NCI-H1092 (cell line): ENCODE measurements around the gene PTPN12.
A peak's percentile ranks its signal among the peaks of the same experiment; 100 is the strongest.
"Not testable (repeated sequence)": the region's sequence is repeated elsewhere in the genome, so short reads cannot be mapped to it uniquely, and the experiment has no call there.

Source experiments
- DNase-seq: peaks from one replicate; lab custom pipeline; 2025; lab: John Stamatoyannopoulos, UW

PTPN12 gene

DNA sequence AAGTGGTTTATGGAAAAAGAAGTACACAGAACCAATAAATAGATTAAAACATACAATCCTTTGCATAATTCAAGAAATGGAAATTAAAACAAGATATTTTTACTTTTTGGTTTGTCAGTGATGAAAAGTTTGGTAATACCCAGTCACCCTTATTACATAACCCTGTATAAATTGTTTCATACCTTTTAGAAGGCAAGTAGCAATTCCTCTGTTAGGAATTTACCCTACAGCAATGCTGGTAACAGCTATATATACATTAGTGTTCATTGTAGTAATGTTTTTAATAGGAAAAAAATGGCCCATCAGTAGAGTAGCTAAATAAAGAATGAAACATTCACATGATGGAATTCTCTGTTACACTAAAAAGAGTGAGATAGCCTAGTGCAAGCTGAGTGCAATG lies 42.7 kb downstream of the PTPN12 start:
- no peak for DNase-seq

DNA sequence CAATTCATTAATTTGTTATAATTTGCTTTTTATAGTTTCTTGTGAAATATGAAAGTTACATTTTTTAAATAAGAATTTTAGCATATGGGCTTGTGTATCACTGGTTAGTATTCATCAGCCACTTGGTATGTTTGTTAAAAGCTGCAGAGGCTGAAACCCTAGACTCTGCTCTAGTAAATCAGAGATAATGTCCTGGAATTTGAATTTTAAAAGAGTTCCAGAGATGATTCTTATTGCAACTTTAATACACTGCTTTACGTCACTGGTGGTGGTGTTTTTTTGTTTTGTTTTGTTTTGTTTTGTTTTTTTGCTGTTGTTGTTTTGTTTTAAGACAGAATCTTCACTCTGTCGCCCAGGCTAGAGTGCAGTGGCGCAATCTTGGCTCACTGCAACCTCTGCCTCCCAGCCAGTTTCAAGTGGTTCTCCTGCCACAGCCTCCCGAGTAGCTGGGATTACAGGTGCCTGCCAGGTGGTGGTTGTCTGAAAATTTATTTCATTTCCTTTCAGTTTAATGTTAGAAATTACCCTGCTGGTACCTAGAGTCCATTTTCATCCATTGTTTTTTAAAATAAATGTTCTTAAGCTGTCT lies 43.8 kb downstream of the PTPN12 start:
- no peak for DNase-seq

DNA sequence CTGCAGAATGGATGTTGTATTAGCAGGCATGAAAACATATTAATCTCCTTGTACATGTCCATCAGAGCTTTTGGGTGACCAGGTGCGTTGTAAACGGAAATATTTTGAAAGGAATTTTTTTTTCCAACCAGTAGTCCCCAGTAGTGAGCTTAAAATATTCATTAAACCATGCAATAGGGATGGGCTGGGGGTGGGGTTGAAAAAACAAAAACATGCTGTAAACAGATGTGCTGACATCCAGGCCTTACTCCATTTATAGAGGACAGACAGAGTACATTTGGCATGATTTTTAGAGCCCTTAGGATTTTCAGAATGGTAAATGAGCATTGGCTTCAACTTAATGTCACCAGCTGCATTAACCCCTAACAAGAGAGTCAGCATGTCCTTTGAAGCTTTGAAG lies 50.2 kb downstream of the PTPN12 start:
- DNase-seq = no peak

DNA sequence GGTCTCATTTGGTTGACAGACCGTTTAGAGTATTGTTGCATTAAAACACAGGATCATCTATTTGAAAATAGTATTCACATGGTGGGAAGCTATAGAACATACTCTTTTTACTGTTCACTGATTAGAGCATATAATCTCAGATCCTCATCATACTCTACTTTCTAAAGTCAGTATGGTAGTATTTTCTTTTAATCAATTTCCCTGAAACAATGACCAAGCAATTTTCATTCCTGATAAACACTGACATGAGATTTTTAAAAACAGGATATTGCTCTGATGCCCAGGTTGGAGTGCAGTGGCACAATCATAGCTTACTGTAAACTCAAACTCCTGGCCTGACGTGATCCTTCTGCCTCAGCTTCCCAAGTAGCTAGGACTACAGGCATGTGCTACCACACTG lies 63.9 kb downstream of the PTPN12 start:
- DNase-seq = no peak

DNA sequence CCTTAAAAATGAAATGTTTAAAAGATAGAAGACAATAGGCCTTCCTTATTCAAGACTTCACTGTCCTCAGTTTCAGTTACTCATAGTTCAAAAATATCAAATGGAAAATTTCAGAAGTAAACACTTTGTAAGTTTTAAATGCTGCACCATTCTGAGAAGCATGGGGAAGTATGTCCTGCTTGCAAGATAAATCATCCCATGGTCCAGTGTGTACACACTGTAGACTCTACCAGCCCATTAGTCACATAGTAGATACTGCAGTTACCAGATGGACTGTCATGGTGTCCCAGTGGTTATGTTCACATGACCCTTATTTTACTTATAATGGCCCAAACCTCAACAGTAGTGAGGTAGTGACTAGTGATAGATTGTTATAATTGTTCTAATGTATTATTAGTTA lies 69.5 kb downstream of the PTPN12 start:
- no peak for DNase-seq

DNA sequence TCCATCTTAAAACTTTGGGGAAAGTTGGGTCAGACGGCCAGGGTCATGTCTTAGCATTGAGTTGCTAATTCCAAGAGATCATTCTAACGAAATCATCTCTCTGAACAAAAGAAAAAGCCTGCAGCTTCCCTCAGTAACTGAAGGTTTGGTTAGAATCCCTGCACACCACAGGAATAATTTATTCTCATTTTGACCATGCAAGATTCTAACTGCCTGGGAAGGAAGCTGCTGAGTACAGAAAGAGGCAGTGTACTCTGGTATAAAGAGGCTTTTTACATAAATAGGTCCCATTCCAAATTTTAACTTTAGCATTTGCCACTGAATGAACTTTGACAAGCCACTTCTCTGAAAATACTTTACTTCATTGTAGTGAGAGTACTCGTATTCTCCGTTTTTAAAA lies 82.2 kb downstream of the PTPN12 start:
- no peak for DNase-seq

DNA sequence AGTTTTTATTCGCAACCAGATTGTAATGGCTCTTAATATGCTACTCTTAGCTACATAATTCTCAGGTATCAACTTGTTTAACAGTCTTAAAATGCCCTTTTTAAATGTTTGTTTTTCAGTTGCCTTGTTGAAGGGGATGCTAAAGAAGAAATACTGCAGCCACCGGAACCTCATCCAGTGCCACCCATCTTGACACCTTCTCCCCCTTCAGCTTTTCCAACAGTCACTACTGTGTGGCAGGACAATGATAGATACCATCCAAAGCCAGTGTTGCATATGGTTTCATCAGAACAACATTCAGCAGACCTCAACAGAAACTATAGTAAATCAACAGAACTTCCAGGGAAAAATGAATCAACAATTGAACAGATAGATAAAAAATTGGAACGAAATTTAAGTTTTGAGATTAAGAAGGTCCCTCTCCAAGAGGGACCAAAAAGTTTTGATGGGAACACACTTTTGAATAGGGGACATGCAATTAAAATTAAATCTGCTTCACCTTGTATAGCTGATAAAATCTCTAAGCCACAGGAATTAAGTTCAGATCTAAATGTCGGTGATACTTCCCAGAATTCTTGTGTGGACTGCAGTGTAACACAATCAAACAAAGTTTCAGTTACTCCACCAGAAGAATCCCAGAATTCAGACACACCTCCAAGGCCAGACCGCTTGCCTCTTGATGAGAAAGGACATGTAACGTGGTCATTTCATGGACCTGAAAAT lies 89.7 kb downstream of the PTPN12 start:
- DNase-seq = no peak

DNA sequence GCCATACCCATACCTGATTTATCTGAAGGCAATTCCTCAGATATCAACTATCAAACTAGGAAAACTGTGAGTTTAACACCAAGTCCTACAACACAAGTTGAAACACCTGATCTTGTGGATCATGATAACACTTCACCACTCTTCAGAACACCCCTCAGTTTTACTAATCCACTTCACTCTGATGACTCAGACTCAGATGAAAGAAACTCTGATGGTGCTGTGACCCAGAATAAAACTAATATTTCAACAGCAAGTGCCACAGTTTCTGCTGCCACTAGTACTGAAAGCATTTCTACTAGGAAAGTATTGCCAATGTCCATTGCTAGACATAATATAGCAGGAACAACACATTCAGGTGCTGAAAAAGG lies 90.2 kb downstream of the PTPN12 start:
- DNase-seq = no peak

DNA sequence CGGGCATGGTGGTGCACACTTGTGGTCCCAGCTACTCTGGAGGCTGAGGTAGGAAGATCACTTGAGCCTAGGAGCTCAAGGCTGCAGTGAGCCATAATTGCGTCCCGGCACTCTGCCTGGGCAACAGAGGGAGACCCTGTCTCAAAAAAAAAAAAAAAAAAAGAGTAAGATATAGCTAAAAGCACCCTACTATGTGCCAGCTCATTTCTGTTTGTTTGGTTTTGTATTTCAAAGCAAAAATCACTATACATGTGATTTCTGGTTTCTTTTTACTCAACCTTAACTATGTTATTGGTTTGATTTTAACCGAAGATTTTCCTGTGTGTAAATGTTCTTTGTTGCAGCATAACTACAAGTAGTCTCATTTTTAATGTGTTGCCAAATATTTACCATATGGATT lies 92.7 kb downstream of the PTPN12 start:
- no peak for DNase-seq

DNA sequence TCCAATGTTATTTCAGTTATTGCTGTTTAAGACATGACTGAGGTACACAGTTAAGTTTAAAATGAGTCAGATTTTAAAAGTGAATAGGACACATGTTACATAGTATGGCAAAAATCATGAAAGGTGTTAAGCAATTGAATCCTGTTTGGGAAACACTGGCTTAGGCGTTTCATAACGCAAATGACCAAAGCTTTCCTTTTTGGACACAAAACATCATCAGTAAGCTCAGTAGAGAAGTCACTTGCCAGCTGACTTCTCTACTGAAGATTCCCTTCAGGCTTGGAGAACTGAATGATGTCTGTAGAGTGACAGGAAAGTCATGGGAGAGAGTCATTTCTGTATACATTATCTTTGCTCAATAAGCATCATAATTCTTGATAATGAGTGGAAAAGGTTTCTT lies 94.7 kb downstream of the PTPN12 start:
- no peak for DNase-seq

DNA sequence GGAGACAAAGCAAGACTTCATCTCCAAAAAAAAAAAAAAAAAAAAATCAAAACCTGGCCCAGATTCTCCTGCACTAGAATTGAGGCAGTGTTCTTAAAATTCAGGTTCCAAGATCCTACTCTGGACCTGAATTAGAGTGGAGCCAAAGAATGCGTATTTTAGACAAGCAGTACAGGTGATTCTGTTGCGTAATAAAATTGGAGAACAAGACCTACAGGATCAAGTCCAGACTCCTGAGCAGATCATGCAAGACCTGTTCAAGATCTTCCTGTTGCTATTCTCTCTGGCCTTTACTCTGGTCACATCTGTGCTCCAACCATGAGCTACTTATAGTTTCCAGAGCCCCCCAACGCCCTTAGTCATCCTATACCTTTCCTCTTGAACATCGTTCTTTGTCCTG lies 107.7 kb downstream of the PTPN12 start:
- DNase-seq = no peak

DNA sequence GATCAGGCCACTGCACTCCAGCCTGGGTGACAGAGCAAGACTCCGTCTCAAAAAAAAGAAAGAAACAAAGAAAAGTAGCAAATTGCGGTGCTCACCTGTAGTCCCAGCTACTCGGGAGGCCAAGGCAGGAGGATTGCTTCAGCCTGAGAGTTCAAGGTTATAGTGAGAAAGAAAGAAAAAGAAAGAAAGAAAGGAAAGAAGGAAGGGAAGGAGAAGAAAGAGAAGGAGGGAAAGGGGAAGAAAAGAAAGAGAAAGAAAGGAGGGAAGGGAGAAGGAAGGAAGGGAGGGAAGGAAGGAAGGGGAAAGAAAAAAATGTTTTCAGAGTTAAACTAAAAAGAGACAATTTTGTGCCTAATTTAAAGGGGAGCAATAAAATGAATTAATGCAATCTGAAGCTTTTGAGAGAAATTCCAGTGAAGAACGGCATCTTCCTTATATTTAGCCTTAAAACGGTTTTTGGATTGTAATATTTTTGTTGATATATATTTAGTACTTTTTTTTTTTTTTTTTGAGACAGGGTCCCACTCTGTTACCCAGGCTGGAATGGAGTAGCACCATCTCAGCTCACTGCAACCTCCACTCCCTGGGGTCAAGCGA lies 111.7 kb downstream of the PTPN12 start:
- DNase-seq = no peak

DNA sequence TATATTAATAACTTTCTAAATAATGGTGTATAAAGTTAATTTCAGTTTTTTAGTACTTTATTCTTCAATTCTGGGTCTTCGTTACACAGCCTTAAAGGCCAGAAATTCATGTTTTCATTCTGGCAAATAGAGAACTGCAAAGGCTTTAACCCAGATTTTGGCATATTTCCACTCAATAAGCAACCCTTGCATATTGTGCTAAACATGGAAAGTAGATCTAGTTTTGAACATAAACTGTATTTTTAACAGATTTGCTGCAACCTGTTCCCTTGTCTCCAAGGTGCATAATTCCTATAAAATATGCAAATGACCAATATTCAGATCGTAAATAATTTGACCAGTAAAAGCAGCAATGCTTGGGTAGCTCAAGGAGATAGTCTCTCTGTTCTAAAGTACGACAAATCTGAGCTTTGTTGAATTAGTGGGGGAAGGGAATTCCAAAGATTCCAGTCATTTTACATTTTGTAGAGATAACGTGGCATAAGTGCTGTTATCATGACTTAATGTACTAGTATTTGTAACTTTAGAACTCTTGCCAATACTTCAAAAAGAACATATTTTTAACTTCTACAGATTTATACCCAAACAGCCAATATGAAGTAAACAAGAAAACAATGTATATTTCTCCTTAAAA lies 112.7 kb downstream of the PTPN12 start:
- no peak for DNase-seq

DNA sequence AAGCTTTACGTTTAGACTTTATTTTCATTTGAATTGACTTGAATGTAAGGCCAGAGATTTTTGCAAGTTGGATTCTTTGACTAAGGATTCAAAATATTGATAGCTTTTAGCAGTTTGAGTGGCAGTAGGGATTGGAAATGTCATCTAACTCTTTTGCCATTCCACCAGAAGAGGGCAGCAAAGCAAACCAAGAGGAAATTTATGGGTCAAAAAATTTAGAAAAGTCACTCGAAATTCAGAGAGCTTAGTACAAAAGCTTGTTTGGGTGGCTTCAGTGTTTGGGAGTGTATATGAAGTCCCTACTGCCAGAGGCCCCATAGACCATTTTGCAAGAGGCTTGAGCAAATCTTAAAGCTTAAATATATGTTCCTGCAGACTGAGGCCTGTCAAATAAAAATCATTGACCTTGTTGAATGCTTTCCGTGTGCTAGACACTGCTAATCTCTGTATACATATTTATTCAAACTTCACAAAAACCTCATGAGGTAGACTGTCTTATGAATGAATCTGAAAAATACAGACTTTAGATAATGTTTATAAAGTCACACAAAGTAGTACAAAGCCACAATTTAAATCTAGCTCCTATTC lies 114.6 kb downstream of the PTPN12 start:
- peak; percentile 1 for DNase-seq

DNA sequence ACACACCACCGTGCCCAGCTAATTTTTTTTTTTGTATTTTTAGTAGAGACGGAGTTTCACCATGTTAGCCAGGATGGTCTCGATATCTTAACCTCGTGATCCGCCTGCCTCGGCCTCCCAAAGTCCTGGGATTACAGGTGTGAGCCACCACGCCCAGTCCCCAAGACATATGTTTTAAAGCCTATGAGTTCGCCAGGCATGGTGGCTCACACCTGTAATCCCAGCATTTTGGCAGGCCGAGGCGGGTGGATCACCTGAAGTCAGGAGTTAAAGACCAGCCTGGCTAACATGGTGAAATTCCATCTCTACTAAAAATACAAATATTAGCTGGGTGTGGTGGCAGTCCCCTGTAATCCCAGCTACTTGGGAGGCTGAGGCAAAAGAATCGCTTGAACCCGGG lies 115.7 kb downstream of the PTPN12 start:
- DNase-seq = not testable (repeated sequence)

DNA sequence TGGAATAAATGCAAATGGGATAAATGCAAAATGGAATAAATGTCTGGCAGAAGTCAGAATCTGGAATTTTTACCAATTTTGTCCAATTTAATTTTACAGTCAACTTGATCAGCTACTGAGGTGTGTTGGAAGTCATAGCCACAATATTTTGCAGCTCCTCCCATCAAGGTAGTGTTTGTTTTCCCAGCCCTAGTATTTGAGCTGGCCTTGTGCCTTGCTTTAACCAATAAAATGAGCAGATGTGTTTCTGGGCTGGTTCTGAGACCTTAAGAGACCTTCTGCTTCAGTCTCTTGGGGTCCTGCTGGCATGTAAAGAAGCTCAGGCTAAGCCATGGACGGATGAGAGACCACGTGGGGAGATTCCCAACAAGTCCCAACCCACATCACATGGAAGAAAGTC lies 116.5 kb downstream of the PTPN12 start:
- peak; percentile 11 for DNase-seq

DNA sequence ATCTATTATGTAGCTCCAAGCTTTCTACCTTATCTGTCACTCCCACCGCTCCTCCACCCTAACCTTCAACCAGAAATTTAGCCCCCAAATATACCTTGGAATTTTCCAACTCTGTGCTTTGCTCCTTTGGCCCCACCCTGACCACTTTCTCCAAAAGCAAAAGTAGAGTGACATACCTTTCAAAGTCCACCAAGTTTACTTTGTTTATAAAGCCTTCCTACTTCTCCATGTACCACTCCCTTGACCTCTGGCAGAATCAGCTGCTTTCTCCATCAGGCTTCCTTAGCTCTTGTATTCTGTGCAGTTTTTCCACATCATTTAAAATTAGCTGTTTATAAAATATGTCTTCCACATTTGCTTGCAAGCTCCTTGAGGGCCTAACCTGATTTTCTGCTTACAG lies 118.3 kb downstream of the PTPN12 start:
- no peak for DNase-seq

DNA sequence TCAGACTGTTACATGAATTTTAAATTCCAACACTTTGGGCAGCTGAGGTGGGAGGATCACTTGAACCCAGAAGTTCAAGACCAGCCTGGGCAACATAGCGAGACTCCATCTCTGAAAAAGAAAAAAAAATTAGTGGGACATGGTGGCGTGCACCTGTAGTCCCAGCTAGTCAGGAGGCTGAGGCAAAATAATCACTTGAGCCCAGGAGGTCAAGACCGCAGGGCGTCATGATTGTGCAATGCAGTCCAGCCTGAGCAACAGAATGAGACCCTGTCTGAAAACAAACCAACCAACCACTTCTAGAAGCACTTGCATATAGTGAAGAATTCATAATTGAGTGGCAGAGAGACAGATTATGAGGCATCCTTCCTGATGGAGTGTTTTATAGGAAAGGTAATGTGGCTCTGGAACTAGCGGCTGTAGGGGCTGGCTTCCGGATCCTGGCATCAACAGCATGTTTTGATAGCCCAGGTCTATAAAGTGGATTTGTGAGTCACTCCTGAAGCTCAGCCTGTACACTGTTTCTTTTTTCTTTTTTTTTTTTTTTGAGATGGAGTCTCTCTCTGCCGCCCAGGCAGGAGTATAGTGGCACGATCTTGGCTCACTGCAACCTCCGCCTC lies 118.9 kb downstream of the PTPN12 start:
- no peak for DNase-seq

DNA sequence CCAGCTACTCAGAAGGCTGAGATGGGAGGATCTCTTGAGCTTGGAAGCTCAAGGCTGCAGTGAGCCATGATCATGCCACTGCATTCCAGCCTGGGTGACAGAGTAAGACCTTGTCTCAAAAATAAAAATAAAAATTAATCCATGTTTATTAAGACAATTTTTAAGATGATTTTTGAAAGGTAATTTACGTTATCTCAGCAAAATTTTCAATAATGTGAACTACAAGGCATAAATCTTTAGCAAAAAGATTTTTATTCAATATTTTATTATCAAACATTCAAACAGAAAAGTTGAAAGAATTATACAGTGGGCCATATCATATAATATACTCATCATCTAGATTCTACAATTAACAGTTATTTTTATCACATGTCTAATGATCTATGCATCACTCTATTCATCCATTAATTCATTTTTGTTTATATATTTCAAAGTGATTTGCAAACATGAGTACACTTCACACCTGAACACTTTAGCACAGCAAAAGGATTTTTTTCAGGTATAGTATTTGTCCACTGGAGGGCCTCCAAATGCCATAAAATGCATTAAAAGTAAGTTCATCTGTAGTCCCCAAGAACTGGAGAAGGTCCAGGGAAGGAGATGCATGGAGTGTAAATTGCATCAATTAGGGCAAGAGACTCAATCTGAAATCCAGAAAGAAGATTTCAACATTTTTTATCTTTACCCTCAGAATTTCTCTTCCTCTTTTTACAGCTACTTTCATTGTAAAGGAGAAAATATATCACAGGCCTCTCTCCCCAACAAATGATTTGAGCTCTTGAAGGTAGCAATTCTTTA lies 120.5 kb downstream of the PTPN12 start:
- peak; percentile 59 for DNase-seq

DNA sequence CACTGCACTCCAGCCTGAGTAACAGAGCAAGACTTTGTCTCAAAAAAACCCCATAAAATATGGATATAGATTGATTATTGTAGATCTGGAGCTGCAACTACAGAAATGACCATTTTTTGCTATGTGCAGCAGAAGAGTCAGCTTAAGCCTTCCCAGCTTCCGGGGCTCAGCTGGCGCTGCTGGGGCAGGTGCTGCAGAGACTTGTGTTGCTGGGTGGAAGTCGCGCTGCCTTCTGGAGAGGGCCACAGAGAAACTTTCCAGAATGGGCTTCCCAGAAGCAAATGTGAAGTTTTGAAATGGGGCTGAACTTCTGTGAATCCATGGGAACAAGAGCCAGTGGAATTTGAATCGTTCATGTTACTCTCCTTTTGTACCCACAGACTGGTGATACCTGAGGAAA lies 121.8 kb downstream of the PTPN12 start:
- DNase-seq = no peak

DNA sequence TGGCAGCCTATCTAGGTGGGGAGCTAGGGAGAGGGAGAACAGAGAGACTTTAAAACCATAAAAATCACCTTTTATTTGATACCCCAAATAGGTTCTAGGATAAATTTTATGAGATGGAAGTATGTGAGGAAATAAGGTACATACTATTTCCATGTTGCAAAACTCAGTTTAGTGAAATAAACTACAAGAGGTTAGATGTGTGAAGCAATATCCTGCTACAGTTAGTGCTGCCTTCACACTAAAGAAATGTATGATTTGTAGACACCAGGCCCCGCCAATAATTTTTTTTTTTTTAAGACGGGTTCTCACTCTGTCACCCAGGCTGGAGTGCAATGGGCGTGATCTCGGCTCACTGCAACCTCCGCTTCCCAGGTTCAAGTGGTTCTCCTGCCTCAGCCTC lies 124.7 kb downstream of the PTPN12 start:
- DNase-seq = no peak

DNA sequence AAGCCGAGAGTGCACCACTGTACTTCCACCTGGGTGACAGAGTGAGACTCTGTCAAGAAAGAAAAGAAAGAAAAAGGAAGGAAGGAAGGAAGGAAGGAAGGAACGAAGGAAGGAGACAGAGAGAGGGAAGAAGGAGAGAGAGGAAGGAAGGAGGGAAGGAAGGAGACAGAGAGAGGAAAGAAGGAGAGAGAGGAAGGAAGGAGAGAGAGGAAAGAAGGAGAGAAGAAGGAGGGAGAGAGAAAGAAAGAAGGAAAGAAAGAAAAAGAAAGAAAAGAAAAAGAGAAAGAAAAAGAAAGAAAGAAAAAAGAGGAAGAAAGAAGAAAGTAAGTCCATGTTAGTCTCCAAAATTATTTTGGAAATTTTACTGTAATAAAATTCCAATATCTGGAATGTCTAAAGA lies 125.8 kb downstream of the PTPN12 start:
- no peak for DNase-seq
